IgD-negative memory B cell (primary cell): ENCODE results near the gene MPP1. TPM values are rescaled to one million over a fixed set of nuclear protein-coding genes. Genes with fewer than 3 reads are reported as not detected.
"Not testable (repeated sequence)": the region's sequence is repeated elsewhere in the genome, so short reads cannot be mapped to it uniquely, and the experiment has no call there.

ENCODE experiments used
- H3K27ac Mint-ChIP-seq, 3 donors: one replicate each; pipeline ENCODE4 v1.8.0; 2020 to 2022; ENCODE audit warnings: mild to moderate bottlenecking in 3 of 3, mixed read lengths in 3 of 3, moderate library complexity in 1 of 3
- H3K27me3 Mint-ChIP-seq: one replicate; pipeline ENCODE4 v1.8.0; 2021; ENCODE audit warnings: mixed read lengths
- H3K36me3 Mint-ChIP-seq: one replicate; pipeline ENCODE4 v1.8.0; 2020; ENCODE audit warnings: mild to moderate bottlenecking, mixed read lengths
- H3K4me1 Mint-ChIP-seq, 3 donors: one replicate each; pipeline ENCODE4 v1.8.0; 2020 to 2022; ENCODE audit warnings: mixed read lengths in 3 of 3, mild to moderate bottlenecking in 1 of 3
- H3K4me3 Mint-ChIP-seq, 4 donors: one replicate each; pipeline ENCODE4 v1.8.0; 2020 to 2022; ENCODE audit warnings: mild to moderate bottlenecking in 4 of 4, mixed read lengths in 4 of 4, moderate library complexity in 3 of 4
- H3K9me3 Mint-ChIP-seq, 3 donors: one replicate each; pipeline ENCODE4 v1.8.0; 2020 to 2021; ENCODE audit warnings: mixed read lengths in 3 of 3, mild to moderate bottlenecking in 1 of 3
- polyA plus RNA-seq: library from polyadenylated mRNA; unstranded; fragments of 300-500 nt; fragmentation: Illumina TruSeq; gene quantifications from one replicate; pipeline ENCODE4 v1.2.3, GENCODE V29; 2021

MPP1 gene
- polyA plus RNA-seq: 9.9 TPM

GRCh38 chrX:154804957-154805695, at the start of gene MPP1:
Gene MPP1, minus strand, starts transcription at chrX:154805485. Its CDS starts 112 bp downstream, at chrX:154805373.
- Mint-ChIP-seq H3K4me1 (peaks cover 0 to 8% (median 8%) of the 10 kb centered on the region in 3 donors), H3K4me3 (peak within 1 kb of the TSS; percentile 62 to 91 (median 86)), H3K36me3 (no peaks in the 10 kb centered on the region), H3K9me3 (peaks cover 0 to 5% (median 2%) of the 10 kb centered on the region in 3 donors), H3K27me3 (peaks cover 3% of the 10 kb centered on the region), H3K27ac (peak within 1 kb of the TSS in 1 of 3 donors; percentile 76)

GRCh38 chrX:154850957-154851611, 45.8 kb upstream of the MPP1 start:
- Mint-ChIP-seq H3K4me3 (no peak overlapping the region), H3K9me3 (peaks cover 0 to 4% (median 0%) of the 10 kb centered on the region in 3 donors), H3K27ac (no peak overlapping the region), H3K36me3 (no peaks in the 10 kb centered on the region), H3K27me3 (peaks cover 2% of the 10 kb centered on the region), H3K4me1 (no peaks in the 10 kb centered on the region)

- no peaks in the 10 kb centered on the region for H3K9me3 Mint-ChIP-seq
Measured at GRCh38 chrX:154840856-154841255, 35.6 kb upstream of the MPP1 start.

GRCh38 chrX:154836163-154836562, 30.9 kb upstream of the MPP1 start:
- no peak overlapping the region for H3K4me3 Mint-ChIP-seq
- no peaks in the 10 kb centered on the region for H3K27me3 Mint-ChIP-seq
- H3K36me3 Mint-ChIP-seq: no peaks in the 10 kb centered on the region
- H3K27ac Mint-ChIP-seq: no peak overlapping the region
- H3K4me1 Mint-ChIP-seq: no peaks in the 10 kb centered on the region
- no peaks in the 10 kb centered on the region for H3K9me3 Mint-ChIP-seq

More at GRCh38 chrX:154840856-154841255, 35.6 kb upstream of the MPP1 start:
- Mint-ChIP-seq H3K27ac (no peak overlapping the region), H3K27me3 (no peaks in the 10 kb centered on the region), H3K4me3 (no peak overlapping the region), H3K36me3 (no peaks in the 10 kb centered on the region), H3K4me1 (no peaks in the 10 kb centered on the region)

GRCh38 chrX:154834562-154834961, 29.3 kb upstream of the MPP1 start, which contains the start of gene SMIM9:
Gene SMIM9, minus strand, starts transcription at chrX:154834662. Its CDS starts 3,806 bp downstream, at chrX:154830856.
- H3K4me3 Mint-ChIP-seq: no peak within 1 kb of the TSS
- no peaks in the 10 kb centered on the region for H3K27me3 Mint-ChIP-seq
- no peaks in the 10 kb centered on the region for H3K36me3 Mint-ChIP-seq
- H3K9me3 Mint-ChIP-seq: no peaks in the 10 kb centered on the region
- peaks cover 2 to 8% (median 3%) of the 10 kb centered on the region in 3 donors for H3K4me1 Mint-ChIP-seq
- no peak within 1 kb of the TSS for H3K27ac Mint-ChIP-seq

- no peaks in the 10 kb centered on the region for H3K27me3 Mint-ChIP-seq
- no peaks in the 10 kb centered on the region for H3K36me3 Mint-ChIP-seq
- no peaks in the 10 kb centered on the region for H3K9me3 Mint-ChIP-seq
- H3K4me3 Mint-ChIP-seq: no peak overlapping the region
- peaks cover 3 to 13% (median 9%) of the 10 kb centered on the region in 3 donors for H3K4me1 Mint-ChIP-seq
- H3K27ac Mint-ChIP-seq: no peak overlapping the region
Measured at GRCh38 chrX:154833746-154834274, 28.5 kb upstream of the MPP1 start.

GRCh38 chrX:154829926-154830442, 24.7 kb upstream of the MPP1 start:
- Mint-ChIP-seq H3K36me3 (no peaks in the 10 kb centered on the region), H3K4me1 (peaks cover 19 to 33% (median 29%) of the 10 kb centered on the region in 3 donors), H3K27me3 (no peaks in the 10 kb centered on the region), H3K9me3 (no peaks in the 10 kb centered on the region), H3K27ac (peak overlapping the region in 1 of 3 donors; percentile 32), H3K4me3 (no peak overlapping the region)

GRCh38 chrX:154829134-154829533, 23.8 kb upstream of the MPP1 start:
- Mint-ChIP-seq H3K9me3 (peaks cover 0 to 2% (median 0%) of the 10 kb centered on the region in 3 donors), H3K36me3 (no peaks in the 10 kb centered on the region), H3K4me3 (peak overlapping the region in 1 of 4 donors; percentile 81), H3K27ac (peak overlapping the region; percentile 32 to 88 (median 71)), H3K27me3 (no peaks in the 10 kb centered on the region), H3K4me1 (peaks cover 19 to 33% (median 29%) of the 10 kb centered on the region in 3 donors)

- H3K27ac Mint-ChIP-seq: peak overlapping the region; percentile 67 to 94 (median 88)
- H3K36me3 Mint-ChIP-seq: no peaks in the 10 kb centered on the region
- peak overlapping the region; percentile 16 to 69 (median 40) for H3K4me3 Mint-ChIP-seq
- H3K27me3 Mint-ChIP-seq: no peaks in the 10 kb centered on the region
- H3K9me3 Mint-ChIP-seq: peaks cover 0 to 2% (median 0%) of the 10 kb centered on the region in 3 donors
- peaks cover 21 to 36% (median 34%) of the 10 kb centered on the region in 3 donors for H3K4me1 Mint-ChIP-seq
Measured at GRCh38 chrX:154828016-154828408, 22.7 kb upstream of the MPP1 start.

GRCh38 chrX:154827194-154828015, 22.1 kb upstream of the MPP1 start:
- Mint-ChIP-seq H3K36me3 (no peaks in the 10 kb centered on the region), H3K4me3 (peak overlapping the region; percentile 16 to 69 (median 40)), H3K9me3 (peaks cover 0 to 2% (median 0%) of the 10 kb centered on the region in 3 donors), H3K27ac (peak overlapping the region; percentile 67 to 94 (median 88)), H3K4me1 (peaks cover 21 to 36% (median 34%) of the 10 kb centered on the region in 3 donors), H3K27me3 (no peaks in the 10 kb centered on the region)

- H3K27me3 Mint-ChIP-seq, H3K4me3 Mint-ChIP-seq, H3K36me3 Mint-ChIP-seq, H3K9me3 Mint-ChIP-seq, H3K27ac Mint-ChIP-seq: not testable (repeated sequence)
- H3K4me1 Mint-ChIP-seq: peaks cover 19 to 38% (median 34%) of the 10 kb centered on the region in 3 donors
Measured at GRCh38 chrX:154825586-154825985, 20.3 kb upstream of the MPP1 start.

GRCh38 chrX:154824638-154825037, 19.4 kb upstream of the MPP1 start:
- H3K27me3 Mint-ChIP-seq: no peaks in the 10 kb centered on the region
- no peak overlapping the region for H3K4me3 Mint-ChIP-seq
- H3K4me1 Mint-ChIP-seq: peaks cover 27 to 39% (median 32%) of the 10 kb centered on the region in 3 donors
- H3K27ac Mint-ChIP-seq: no peak overlapping the region
- H3K36me3 Mint-ChIP-seq: no peaks in the 10 kb centered on the region
- H3K9me3 Mint-ChIP-seq: peaks cover 0 to 2% (median 0%) of the 10 kb centered on the region in 3 donors

- peaks cover 15 to 29% (median 20%) of the 10 kb centered on the region in 3 donors for H3K4me1 Mint-ChIP-seq
- peak overlapping the region in 1 of 4 donors; percentile 2 for H3K4me3 Mint-ChIP-seq
- no peak overlapping the region for H3K27ac Mint-ChIP-seq
- H3K9me3 Mint-ChIP-seq: peaks cover 0 to 2% (median 0%) of the 10 kb centered on the region in 3 donors
- no peaks in the 10 kb centered on the region for H3K27me3 Mint-ChIP-seq
- no peaks in the 10 kb centered on the region for H3K36me3 Mint-ChIP-seq
Measured at GRCh38 chrX:154822029-154822428, 16.7 kb upstream of the MPP1 start.

- Mint-ChIP-seq H3K27ac (no peak overlapping the region), H3K9me3 (peaks cover 0 to 2% (median 0%) of the 10 kb centered on the region in 3 donors), H3K36me3 (no peaks in the 10 kb centered on the region), H3K4me1 (peaks cover 15 to 27% (median 19%) of the 10 kb centered on the region in 3 donors), H3K4me3 (no peak overlapping the region), H3K27me3 (no peaks in the 10 kb centered on the region)
Measured at GRCh38 chrX:154821523-154821922, 16.2 kb upstream of the MPP1 start.
